PC-3 (cell line): ENCODE measurements around the gene THADA. TPM values are rescaled to one million over a fixed set of nuclear protein-coding genes. Genes with fewer than 3 reads are reported as not detected.

Experiments used
- ATAC-seq: fragments of 200-7000 bp; cut with Tn5 transposase; 2 replicates; pipeline ENCODE4 v1.9.1; 2020; ENCODE audit warnings: mild to moderate bottlenecking, moderate library complexity
- BruUV-seq: library from RNA; stranded (reverse); fragments of 400-500 nt; replicated peaks from 2 replicates; lab custom pipeline; 2021; lab: Mats Ljungman, UMichigan
- CTCF ChIA-PET: fragments of 300-600 bp; sonication (Branson Sonifier 250); formaldehyde crosslinking; loops from one replicate; lab custom pipeline; 2022; ENCODE audit warnings: antibody characterized with exemption; lab: Charles Lee
- POLR2A ChIA-PET: fragments of 300-600 bp; sonication (Branson Sonifier 250); formaldehyde crosslinking; loops from one replicate; lab custom pipeline; 2022; ENCODE audit warnings: antibody characterized with exemption; ENCODE audit not compliant: unreplicated experiment; lab: Charles Lee
- DNase-seq: peaks from one replicate; pipeline ENCODE4 v3.0.0-alpha.2; 2015
- H2AFZ ChIP-seq: fragments of 300-600 bp; sonication (generic); 2 replicates; pipeline ENCODE4 v1.6.0; 2016; ENCODE audit warnings: antibody characterized with exemption, low read length
- H3F3A ChIP-seq: fragments of 300-600 bp; sonication (generic); one replicate; pipeline ENCODE4 v1.6.0; 2017; ENCODE audit warnings: antibody characterized with exemption, low read length, control low read depth, mild to moderate bottlenecking; ENCODE audit not compliant: unreplicated experiment
- H3K27ac ChIP-seq: fragments of 300-600 bp; sonication (generic); 2 replicates; pipeline ENCODE4 v1.5.1; 2016; ENCODE audit warnings: mild to moderate bottlenecking, low read length
- H3K27me3 ChIP-seq: fragments of 300-600 bp; sonication (generic); 2 replicates; pipeline ENCODE4 v1.6.1; 2016; ENCODE audit warnings: low read length, mixed read lengths
- H3K36me3 ChIP-seq: fragments of 300-600 bp; sonication (generic); 2 replicates; pipeline ENCODE4 v1.6.1; 2016; ENCODE audit warnings: low read depth, mixed run types, low read length, mixed read lengths
- H3K4me1 ChIP-seq: fragments of 300-600 bp; sonication (generic); 2 replicates; pipeline ENCODE4 v1.5.1; 2016; ENCODE audit warnings: low read length; ENCODE audit not compliant: insufficient read depth
- H3K4me2 ChIP-seq: fragments of 300-600 bp; sonication (generic); 2 replicates; pipeline ENCODE4 v1.6.0; 2016; ENCODE audit warnings: low read length
- H3K4me3 ChIP-seq: fragments of 300-600 bp; sonication (generic); 2 replicates; pipeline ENCODE4 v1.5.1; 2016; ENCODE audit warnings: mild to moderate bottlenecking, low read length, mixed read lengths
- H3K79me2 ChIP-seq: fragments of 300-600 bp; sonication (generic); 2 replicates; pipeline ENCODE4 v1.6.1; 2017; ENCODE audit warnings: low read length, mixed read lengths
- H3K9ac ChIP-seq: fragments of 300-600 bp; sonication (generic); 2 replicates; pipeline ENCODE4 v1.6.0; 2016; ENCODE audit warnings: mild to moderate bottlenecking, low read length
- H3K9me2 ChIP-seq: fragments of 300-600 bp; sonication (generic); replicated peaks from 2 replicates; pipeline ENCODE4 v1.6.1; 2016; ENCODE audit warnings: mixed run types, low read length, mixed read lengths
- H3K9me3 ChIP-seq: fragments of 300-600 bp; sonication (generic); 2 replicates; pipeline ENCODE4 v1.6.1; 2016; ENCODE audit warnings: low read length, mixed read lengths
- H4K20me1 ChIP-seq: fragments of 300-600 bp; sonication (generic); 2 replicates; pipeline ENCODE4 v1.6.1; 2016; ENCODE audit warnings: low read length, mixed read lengths
- CTCF ChIP-seq: fragments of 300-600 bp; sonication (generic); conservative IDR thresholded peaks from 2 replicates; pipeline ENCODE4 v1.5.1; 2017; ENCODE audit warnings: antibody characterized with exemption, low read depth, mild to moderate bottlenecking, low read length
- EZH2 ChIP-seq: fragments of 300-600 bp; sonication (generic); IDR thresholded peaks from one replicate; pipeline ENCODE4 v1.6.1; 2017; ENCODE audit warnings: antibody characterized with exemption, mild to moderate bottlenecking, low read length; ENCODE audit not compliant: unreplicated experiment
- EZH2phosphoT487 ChIP-seq: fragments of 300-600 bp; sonication (generic); IDR thresholded peaks from 2 replicates; pipeline ENCODE4 v1.6.1; 2018; ENCODE audit warnings: mild to moderate bottlenecking, antibody characterized with exemption, low read length, borderline replicate concordance
- intact Hi-C: fragments of 100-400 bp; cut with micrococcal nuclease; formaldehyde crosslinking; loops from 2 replicates; pipeline ENCODE4 v1.9.0; 2023
- total RNA-seq: library from RNA; depleted of rRNA; stranded (reverse); fragments of >200 nt; gene quantifications from 2 replicates; pipeline ENCODE4 v1.2.3, GENCODE V29; 2014

The THADA gene
- total RNA-seq, 1 experiment from 2014 or later = 33.6 TPM

- Histone ChIP-seq H3K9me3 (no peaks in the 10 kb centered on the region), H3K9ac (no peak overlapping the region), H3K4me2 (no peak overlapping the region), H3K36me3 (no peaks in the 10 kb centered on the region), H3K4me3 (no peak overlapping the region), H3K79me2 (peaks cover 20% of the 10 kb centered on the region), H3F3A (peaks cover 3% of the 10 kb centered on the region), H3K9me2 (no peaks in the 10 kb centered on the region), H3K27me3 (no peaks in the 10 kb centered on the region), H3K27ac (no peak overlapping the region), H4K20me1 (no peaks in the 10 kb centered on the region), H3K4me1 (peaks cover 31% of the 10 kb centered on the region), H2AFZ (no peak overlapping the region)
- ChIA-PET CTCF (no interaction called here), POLR2A (no interaction called here)
- intact Hi-C loops = no loop called here
- BruUV-seq = no TSS peak
- no peak for TF ChIP-seq EZH2
- TF ChIP-seq CTCF = no peak
- TF ChIP-seq EZH2phosphoT487 = no peak
- DNase-seq (no peak), ATAC-seq (no peak)
Measured at GRCh38 chr2:43216629-43217028, 379.2 kb downstream of the THADA start.

DNA sequence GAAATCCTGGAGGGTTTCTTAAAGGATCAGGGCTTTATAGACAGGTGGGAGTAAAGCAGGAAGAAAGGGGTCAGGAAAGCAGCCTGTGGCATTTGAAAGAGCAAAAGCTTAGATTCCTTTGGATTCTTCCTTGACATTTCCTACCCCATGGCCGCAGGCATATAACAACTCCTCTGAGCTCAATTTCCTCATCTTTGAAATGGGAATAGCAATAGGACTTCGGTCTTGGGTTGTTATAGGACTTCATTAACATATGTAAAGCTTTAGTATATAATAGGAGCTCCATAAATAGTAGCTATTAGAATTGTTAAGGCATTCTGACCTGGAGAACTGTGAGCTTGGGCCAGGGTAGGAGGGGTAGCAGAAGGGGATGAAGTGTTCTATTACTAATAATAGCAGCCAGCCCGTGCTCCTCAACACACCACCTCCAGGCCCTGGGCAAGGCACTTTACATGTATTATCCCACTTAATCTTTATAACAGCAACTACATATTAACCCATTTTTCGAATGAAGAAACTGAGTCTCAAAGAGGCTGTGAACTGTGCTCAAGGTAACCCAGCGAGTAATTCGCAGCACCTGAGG is 380.1 kb downstream of the THADA start:
- H3K27me3 ChIP-seq = no peaks in the 10 kb centered on the region
- intact Hi-C loops = no loop called here
- no TSS peak for BruUV-seq
- no peak for DNase-seq
- no peaks in the 10 kb centered on the region for H3F3A ChIP-seq
- no peaks in the 10 kb centered on the region for H3K9me3 ChIP-seq
- H3K79me2 ChIP-seq = peaks cover 11% of the 10 kb centered on the region
- H3K4me3 ChIP-seq = no peak overlapping the region
- H3K9me2 ChIP-seq = no peaks in the 10 kb centered on the region
- peaks cover 23% of the 10 kb centered on the region for H3K4me1 ChIP-seq
- H3K27ac ChIP-seq = no peak overlapping the region
- ChIA-PET POLR2A (no interaction called here), CTCF (no interaction called here)
- no peaks in the 10 kb centered on the region for H3K36me3 ChIP-seq
- ATAC-seq = no peak
- H3K4me2 ChIP-seq = no peak overlapping the region
- no peak for TF ChIP-seq EZH2phosphoT487
- no peak for TF ChIP-seq EZH2
- TF ChIP-seq CTCF = no peak
- H3K9ac ChIP-seq = no peak overlapping the region
- no peak overlapping the region for H2AFZ ChIP-seq
- H4K20me1 ChIP-seq = no peaks in the 10 kb centered on the region

- intact Hi-C loops = no loop called here
- POLR2A ChIA-PET = interaction anchor here (0.7 kb wide), 1 partner anchor 369 kb away, joined by 4 read pairs; no protein-coding TSS in a partner anchor
Measured at GRCh38 chr2:43214253-43214652, 381.6 kb downstream of the THADA start.

More at GRCh38 chr2:43214253-43214652, 381.6 kb downstream of the THADA start:
- CTCF ChIA-PET = no interaction called here
- Histone ChIP-seq H3F3A (no peaks in the 10 kb centered on the region), H3K4me2 (no peak overlapping the region), H3K9me3 (no peaks in the 10 kb centered on the region), H3K9me2 (no peaks in the 10 kb centered on the region), H3K4me1 (peaks cover 12% of the 10 kb centered on the region), H3K27ac (no peak overlapping the region), H3K27me3 (no peaks in the 10 kb centered on the region), H3K36me3 (no peaks in the 10 kb centered on the region), H2AFZ (no peak overlapping the region), H4K20me1 (no peaks in the 10 kb centered on the region), H3K4me3 (no peak overlapping the region), H3K9ac (no peak overlapping the region), H3K79me2 (0 out of 2 replicates have a peak, but pooled peaks cover 2% of the 10 kb centered on the region)
- TF ChIP-seq CTCF (no peak), EZH2phosphoT487 (no peak), EZH2 (no peak)
- ATAC-seq = no peak
- BruUV-seq = no TSS peak
- DNase-seq = no peak
